Stimulated activated CD8-positive, alpha-beta memory T cell treated with anti-CD3 and anti-CD28 coated beads, Interleukin-15, amount 100 ng/mL, for 24 hours (primary cell): ENCODE results near the gene RXFP3.
"Not testable (repeated sequence)": the region's sequence is repeated elsewhere in the genome, so short reads cannot be mapped to it uniquely, and the experiment has no call there.

Experiments used
- DNase-seq: peaks from one replicate; pipeline ENCODE4 v3.0.0-alpha.2; 2020; ENCODE audit warnings: low read depth

Gene RXFP3

GRCh38 chr5:33936381-33937016, at the start of gene RXFP3:
RXFP3 (plus strand) TSS chr5:33936386; CDS start chr5:33936741, 355 bp downstream.
- DNase-seq, result no peak

GRCh38 chr5:33887268-33887667, 48.9 kb upstream of the RXFP3 start:
- DNase-seq, result no peak

GRCh38 chr5:33888587-33888986, 47.6 kb upstream of the RXFP3 start:
- no peak for DNase-seq

GRCh38 chr5:33890131-33891032, 45.8 kb upstream of the RXFP3 start:
- DNase-seq, result no peak

- no peak for DNase-seq
Observed at GRCh38 chr5:33891446-33891787, 44.8 kb upstream of the RXFP3 start.

GRCh38 chr5:33891788-33892619, 44.2 kb upstream of the RXFP3 start, which contains the start of gene ADAMTS12:
ADAMTS12 (minus strand) TSS chr5:33891990; CDS start chr5:33891856, 134 bp downstream.
- no peak for DNase-seq

GRCh38 chr5:33892620-33893137, 43.5 kb upstream of the RXFP3 start:
- DNase-seq, result no peak

GRCh38 chr5:33894566-33894965, 41.6 kb upstream of the RXFP3 start:
- no peak for DNase-seq

GRCh38 chr5:33901156-33901555, 35.0 kb upstream of the RXFP3 start:
- DNase-seq, result no peak

- no peak for DNase-seq
Observed at GRCh38 chr5:33903118-33903517, 33.1 kb upstream of the RXFP3 start.

- DNase-seq, result no peak
Observed at GRCh38 chr5:33905381-33905780, 30.8 kb upstream of the RXFP3 start.

- DNase-seq, result not testable (repeated sequence)
Observed at GRCh38 chr5:33906248-33906647, 29.9 kb upstream of the RXFP3 start.

- DNase-seq, result not testable (repeated sequence)
Observed at GRCh38 chr5:33914844-33915243, 21.3 kb upstream of the RXFP3 start.

GRCh38 chr5:33921002-33921401, 15.2 kb upstream of the RXFP3 start:
- no peak for DNase-seq

GRCh38 chr5:33925278-33925677, 10.9 kb upstream of the RXFP3 start:
- DNase-seq, result no peak

GRCh38 chr5:33927685-33928084, 8.5 kb upstream of the RXFP3 start:
- DNase-seq, result no peak

GRCh38 chr5:33928283-33928682, 7.9 kb upstream of the RXFP3 start:
- DNase-seq, result no peak

GRCh38 chr5:33929925-33930690, 6.1 kb upstream of the RXFP3 start:
- no peak for DNase-seq

- DNase-seq, result no peak
Observed at GRCh38 chr5:33931136-33931535, 5.0 kb upstream of the RXFP3 start.

GRCh38 chr5:33933723-33934169, 2.4 kb upstream of the RXFP3 start:
- no peak for DNase-seq

- no peak for DNase-seq
Observed at GRCh38 chr5:33934176-33934575, 2.0 kb upstream of the RXFP3 start.
